Neural cell (in vitro differentiated cells): ENCODE measurements around the gene ABHD17C.

Experiments used
- CTCF ChIP-seq: fragments of 450-650 bp; IDR thresholded peaks from 2 replicates; pipeline ENCODE4 v1.5.1; 2014; ENCODE audit warnings: antibody characterized with exemption, mild to moderate bottlenecking, moderate library complexity; ENCODE audit not compliant: poor library complexity, severe bottlenecking
- POLR2AphosphoS5 ChIP-seq: IDR thresholded peaks from 2 replicates; pipeline ENCODE4 v1.6.1; 2012
- TAF1 ChIP-seq: IDR thresholded peaks from 2 replicates; pipeline ENCODE4 v1.6.1; 2012; ENCODE audit warnings: low read depth

GRCh38 chr15:80753161-80753560, 58.1 kb downstream of the ABHD17C start:
- TF ChIP-seq CTCF (no peak), POLR2AphosphoS5 (no peak), TAF1 (no peak)
